Heart left ventricle (tissue), 13 donors: ENCODE data around the gene POLR2L.

Source experiments
- CTCF ChIP-seq, 12 donors: fragments of 200-600 bp; sonication (generic) in 4 of 12; IDR thresholded peaks; one replicate each; pipeline versions ENCODE4 v1.5.0 to v1.8.0; 2018 to 2022; ENCODE audit warnings: antibody characterized with exemption in 12 of 12, mild to moderate bottlenecking in 5 of 12
- POLR2A ChIP-seq, 2 donors: fragments of 450-650 bp; IDR thresholded peaks; one replicate each; pipeline ENCODE4 v1.6.1; 2017; ENCODE audit warnings: antibody characterized with exemption in 2 of 2, mild to moderate bottlenecking in 2 of 2, moderate library complexity in 2 of 2
- donor health status: ischemic (EF 13 %, LVEDD 7.1; RV severe dilation, severe dysfunction).
- donor health status: DM: no; HTN: yes; CAD: no.
- donor health status: DM: no; HTN: no; CAD: no.
- donor health status: ischemic (EF 25% LVEDD 6.9; RV normal size, moderate dysfunction).
- donor health status: ischemic (EF 25% LVEDD 5.7; RV mildly dilated, moderate dysfunction).
- donor health status: ischemic (EF 35%, LVEDD 5.7; RV mildly dilated, moderate dysfunction).
- donor health status: nonischemic (EF 11% LVEDD 7.7; RV severe dilation, severe dysfunction).
- donor health status: DM: yes; HTN: yes; CAD: no.
- donor health status: PGD.
- donor health status: ischemic (EF 29% LVEDD 5.4; RV normal size, mild dysfunction).
- donor health status: nonischemic (EF 23%, LVEDD 6.1; RV moderate dilation, normal function).

- TF ChIP-seq CTCF (IDR thresholded peaks at IDR 0.05) (no peak), POLR2A (IDR thresholded peaks at IDR 0.05) (no peak)
Observed at GRCh38 chr11:831961-832528, 10.3 kb downstream of the POLR2L start.
